Measurements from ENCODE around the gene SNORC. TPM values are rescaled to one million over a fixed set of nuclear protein-coding genes. Genes with fewer than 3 reads are reported as not detected.

The SNORC gene
- total RNA-seq: 1.5 and 9.9 TPM in 2 replicates

DNA sequence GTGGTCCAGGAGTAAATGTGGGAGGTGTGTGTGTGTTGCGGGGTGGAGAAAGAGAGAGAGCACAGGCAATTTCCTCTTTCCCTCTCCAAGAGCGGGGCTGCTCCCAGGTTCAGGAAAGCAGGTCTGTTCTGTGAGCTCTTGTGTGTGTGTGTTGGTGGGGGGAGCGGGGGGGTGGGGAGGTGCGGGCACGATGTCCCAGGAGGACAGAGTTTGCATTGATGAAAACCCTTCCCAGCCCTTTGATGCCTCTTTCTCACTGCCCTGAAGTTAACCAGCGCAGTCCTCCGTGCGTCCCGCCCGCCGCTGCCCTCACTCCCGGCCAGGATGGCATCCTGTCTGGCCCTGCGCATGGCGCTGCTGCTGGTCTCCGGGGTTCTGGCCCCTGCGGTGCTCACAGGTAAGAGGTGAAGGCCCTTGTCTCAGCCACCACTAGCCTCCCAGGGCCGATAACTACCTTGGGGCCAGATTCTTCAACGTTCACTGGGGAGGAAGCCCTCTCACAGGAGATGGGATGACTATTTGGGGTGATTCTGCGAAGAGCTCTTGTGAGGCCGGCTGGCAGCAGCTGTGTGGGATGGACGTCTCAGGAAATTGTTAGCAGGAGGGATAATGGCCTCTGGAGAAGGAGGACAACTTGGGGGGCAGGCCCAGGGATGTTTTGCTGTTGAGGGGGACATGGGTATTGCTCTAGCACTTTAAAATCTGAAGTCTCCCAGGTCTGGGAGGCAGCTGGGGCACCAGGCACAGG lies at the start of gene SNORC:
Gene SNORC (plus strand): TSS at position 247 of the 748 bp plus-strand sequence. CDS start 78 bp downstream, at position 325.

Other genes starting within 250 kb of the SNORC start
- gene EFHD1, start 236.7 kb upstream of the SNORC start, total RNA-seq: 0.45 TPM in 1 of 2 replicates, not detected in the other
- gene GIGYF2, start 172.9 kb upstream of the SNORC start, total RNA-seq: 21.3 and 26.9 TPM in 2 replicates
- gene KCNJ13, start 93.7 kb upstream of the SNORC start, total RNA-seq: not detected in 2 replicates
- 1.9 and 2.2 TPM in 2 replicates for gene NGEF, start 143.0 kb downstream of the SNORC start, total RNA-seq
- gene NEU2, start 162.4 kb downstream of the SNORC start, total RNA-seq: not detected in 2 replicates
- 0.15 and 1.0 TPM in 2 replicates for gene INPP5D, start 190.1 kb downstream of the SNORC start, total RNA-seq

Data from bronchus fibroblast of lung (primary cell).